Measurements from ENCODE around the gene POU2F3.

The POU2F3 gene

DNA sequence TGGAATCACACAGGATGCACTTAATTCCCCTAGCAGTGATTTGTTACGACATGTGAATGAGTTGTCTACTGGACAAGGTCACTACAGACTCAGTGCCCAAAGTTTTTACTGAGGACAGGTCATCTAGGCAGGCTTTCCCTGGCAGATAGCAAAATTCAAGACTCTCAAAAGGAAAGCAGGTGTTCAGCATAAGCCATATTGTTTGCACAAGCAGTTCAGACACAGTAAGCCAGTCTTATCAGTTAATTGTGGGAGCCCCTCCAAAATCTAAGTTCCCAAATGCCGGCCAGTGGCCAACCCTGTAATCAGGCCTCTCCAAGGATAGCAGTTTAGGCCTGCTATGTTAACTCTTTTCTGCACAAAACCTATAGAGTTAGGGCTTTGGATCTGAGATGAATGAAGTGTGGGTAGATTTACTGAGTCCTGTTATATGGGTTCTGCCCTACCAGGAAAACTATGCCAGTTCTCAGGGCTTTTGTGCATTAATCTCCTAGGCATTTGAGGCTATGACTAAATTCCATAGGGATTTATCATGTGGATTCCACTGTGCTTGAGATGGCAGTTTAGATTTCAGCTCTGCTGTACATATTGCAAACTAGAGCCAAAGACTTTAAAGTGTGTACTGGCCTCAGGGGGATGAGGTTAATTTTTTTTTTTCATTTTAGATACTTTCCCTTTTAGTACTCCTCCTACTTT, 91.5 kb downstream of the POU2F3 start (continued):
- TF ChIP-seq ZNF555 (tag by site-specific recombination; conservative IDR thresholded peaks at IDR 0.05) (no peak), ZNF791 (tag by site-specific recombination; IDR thresholded peaks at IDR 0.05) (no peak), KLF7 (tag by site-specific recombination; IDR thresholded peaks at IDR 0.05; ENCODE audit: borderline replicate concordance) (no peak), ZBTB17 (tag by site-specific recombination; IDR thresholded peaks at IDR 0.05) (no peak), ZNF658 (tag by site-specific recombination; IDR thresholded peaks at IDR 0.05) (no peak), ZNF221 (tag by site-specific recombination; IDR thresholded peaks at IDR 0.05; ENCODE audit: borderline replicate concordance) (no peak), ZNF600 (tag by site-specific recombination; IDR thresholded peaks at IDR 0.05) (peak; percentile 59; the same call in 1 of the 2 replicates), ZXDB (tag by site-specific recombination; IDR thresholded peaks at IDR 0.05) (peak; percentile 40), ZNF24 (tag by site-specific recombination; IDR thresholded peaks at IDR 0.05) (no peak), ZNF121 (tag by site-specific recombination; IDR thresholded peaks at IDR 0.05) (no peak), ZNF184 (tag by site-specific recombination; IDR thresholded peaks at IDR 0.05) (no peak), HOXD13 (CRISPR knock-in tag; IDR thresholded peaks at IDR 0.05; ENCODE audit: borderline replicate concordance) (no peak), HOXA7 (CRISPR knock-in tag; IDR thresholded peaks at IDR 0.05; ENCODE audit: borderline replicate concordance) (no peak), SETDB1 (IDR thresholded peaks at IDR 0.05; ENCODE audit: insufficient read length, low read length) (no peak), ZNF23 (tag by site-specific recombination; IDR thresholded peaks at IDR 0.05; ENCODE audit: borderline replicate concordance) (no peak), ZNF654 (tag by site-specific recombination; IDR thresholded peaks at IDR 0.05; ENCODE audit: low read depth) (no peak), ZNF701 (tag by site-specific recombination; IDR thresholded peaks at IDR 0.05) (no peak), ZNF19 (tag by site-specific recombination; IDR thresholded peaks at IDR 0.05; ENCODE audit: low read depth) (no peak), EGR2 (tag by site-specific recombination; IDR thresholded peaks at IDR 0.05; ENCODE audit: low read depth) (no peak)
- TF ChIP-seq, protein P1, sequence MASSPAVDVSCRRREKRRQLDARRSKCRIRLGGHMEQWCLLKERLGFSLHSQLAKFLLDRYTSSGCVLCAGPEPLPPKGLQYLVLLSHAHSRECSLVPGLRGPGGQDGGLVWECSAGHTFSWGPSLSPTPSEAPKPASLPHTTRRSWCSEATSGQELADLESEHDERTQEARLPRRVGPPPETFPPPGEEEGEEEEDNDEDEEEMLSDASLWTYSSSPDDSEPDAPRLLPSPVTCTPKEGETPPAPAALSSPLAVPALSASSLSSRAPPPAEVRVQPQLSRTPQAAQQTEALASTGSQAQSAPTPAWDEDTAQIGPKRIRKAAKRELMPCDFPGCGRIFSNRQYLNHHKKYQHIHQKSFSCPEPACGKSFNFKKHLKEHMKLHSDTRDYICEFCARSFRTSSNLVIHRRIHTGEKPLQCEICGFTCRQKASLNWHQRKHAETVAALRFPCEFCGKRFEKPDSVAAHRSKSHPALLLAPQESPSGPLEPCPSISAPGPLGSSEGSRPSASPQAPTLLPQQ (tag by site-specific recombination; IDR thresholded peaks at IDR 0.05): no peak
- TF ChIP-seq, protein P2, sequence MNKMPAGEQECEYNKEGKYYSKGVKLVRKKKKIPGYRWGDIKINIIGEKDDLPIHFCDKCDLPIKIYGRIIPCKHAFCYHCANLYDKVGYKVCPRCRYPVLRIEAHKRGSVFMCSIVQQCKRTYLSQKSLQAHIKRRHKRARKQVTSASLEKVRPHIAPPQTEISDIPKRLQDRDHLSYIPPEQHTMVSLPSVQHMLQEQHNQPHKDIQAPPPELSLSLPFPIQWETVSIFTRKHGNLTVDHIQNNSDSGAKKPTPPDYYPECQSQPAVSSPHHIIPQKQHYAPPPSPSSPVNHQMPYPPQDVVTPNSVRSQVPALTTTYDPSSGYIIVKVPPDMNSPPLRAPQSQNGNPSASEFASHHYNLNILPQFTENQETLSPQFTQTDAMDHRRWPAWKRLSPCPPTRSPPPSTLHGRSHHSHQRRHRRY (tag by site-specific recombination; IDR thresholded peaks at IDR 0.05): no peak
- TF ChIP-seq, protein P3, sequence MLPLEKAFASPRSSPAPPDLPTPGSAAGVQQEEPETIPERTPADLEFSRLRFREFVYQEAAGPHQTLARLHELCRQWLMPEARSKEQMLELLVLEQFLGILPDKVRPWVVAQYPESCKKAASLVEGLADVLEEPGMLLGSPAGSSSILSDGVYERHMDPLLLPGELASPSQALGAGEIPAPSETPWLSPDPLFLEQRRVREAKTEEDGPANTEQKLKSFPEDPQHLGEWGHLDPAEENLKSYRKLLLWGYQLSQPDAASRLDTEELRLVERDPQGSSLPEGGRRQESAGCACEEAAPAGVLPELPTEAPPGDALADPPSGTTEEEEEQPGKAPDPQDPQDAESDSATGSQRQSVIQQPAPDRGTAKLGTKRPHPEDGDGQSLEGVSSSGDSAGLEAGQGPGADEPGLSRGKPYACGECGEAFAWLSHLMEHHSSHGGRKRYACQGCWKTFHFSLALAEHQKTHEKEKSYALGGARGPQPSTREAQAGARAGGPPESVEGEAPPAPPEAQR (tag by site-specific recombination; IDR thresholded peaks at IDR 0.05): no peak
- TF ChIP-seq, protein P4, sequence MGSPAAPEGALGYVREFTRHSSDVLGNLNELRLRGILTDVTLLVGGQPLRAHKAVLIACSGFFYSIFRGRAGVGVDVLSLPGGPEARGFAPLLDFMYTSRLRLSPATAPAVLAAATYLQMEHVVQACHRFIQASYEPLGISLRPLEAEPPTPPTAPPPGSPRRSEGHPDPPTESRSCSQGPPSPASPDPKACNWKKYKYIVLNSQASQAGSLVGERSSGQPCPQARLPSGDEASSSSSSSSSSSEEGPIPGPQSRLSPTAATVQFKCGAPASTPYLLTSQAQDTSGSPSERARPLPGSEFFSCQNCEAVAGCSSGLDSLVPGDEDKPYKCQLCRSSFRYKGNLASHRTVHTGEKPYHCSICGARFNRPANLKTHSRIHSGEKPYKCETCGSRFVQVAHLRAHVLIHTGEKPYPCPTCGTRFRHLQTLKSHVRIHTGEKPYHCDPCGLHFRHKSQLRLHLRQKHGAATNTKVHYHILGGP (tag by site-specific recombination; IDR thresholded peaks at IDR 0.05): no peak
- TF ChIP-seq, protein P5, sequence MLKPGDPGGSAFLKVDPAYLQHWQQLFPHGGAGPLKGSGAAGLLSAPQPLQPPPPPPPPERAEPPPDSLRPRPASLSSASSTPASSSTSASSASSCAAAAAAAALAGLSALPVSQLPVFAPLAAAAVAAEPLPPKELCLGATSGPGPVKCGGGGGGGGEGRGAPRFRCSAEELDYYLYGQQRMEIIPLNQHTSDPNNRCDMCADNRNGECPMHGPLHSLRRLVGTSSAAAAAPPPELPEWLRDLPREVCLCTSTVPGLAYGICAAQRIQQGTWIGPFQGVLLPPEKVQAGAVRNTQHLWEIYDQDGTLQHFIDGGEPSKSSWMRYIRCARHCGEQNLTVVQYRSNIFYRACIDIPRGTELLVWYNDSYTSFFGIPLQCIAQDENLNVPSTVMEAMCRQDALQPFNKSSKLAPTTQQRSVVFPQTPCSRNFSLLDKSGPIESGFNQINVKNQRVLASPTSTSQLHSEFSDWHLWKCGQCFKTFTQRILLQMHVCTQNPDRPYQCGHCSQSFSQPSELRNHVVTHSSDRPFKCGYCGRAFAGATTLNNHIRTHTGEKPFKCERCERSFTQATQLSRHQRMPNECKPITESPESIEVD (tag by site-specific recombination; IDR thresholded peaks at IDR 0.05): peak; percentile 83
- TF ChIP-seq, protein P6, sequence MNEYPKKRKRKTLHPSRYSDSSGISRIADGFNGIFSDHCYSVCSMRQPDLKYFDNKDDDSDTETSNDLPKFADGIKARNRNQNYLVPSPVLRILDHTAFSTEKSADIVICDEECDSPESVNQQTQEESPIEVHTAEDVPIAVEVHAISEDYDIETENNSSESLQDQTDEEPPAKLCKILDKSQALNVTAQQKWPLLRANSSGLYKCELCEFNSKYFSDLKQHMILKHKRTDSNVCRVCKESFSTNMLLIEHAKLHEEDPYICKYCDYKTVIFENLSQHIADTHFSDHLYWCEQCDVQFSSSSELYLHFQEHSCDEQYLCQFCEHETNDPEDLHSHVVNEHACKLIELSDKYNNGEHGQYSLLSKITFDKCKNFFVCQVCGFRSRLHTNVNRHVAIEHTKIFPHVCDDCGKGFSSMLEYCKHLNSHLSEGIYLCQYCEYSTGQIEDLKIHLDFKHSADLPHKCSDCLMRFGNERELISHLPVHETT (tag by site-specific recombination; IDR thresholded peaks at IDR 0.05): no peak
- TF ChIP-seq, protein P7, sequence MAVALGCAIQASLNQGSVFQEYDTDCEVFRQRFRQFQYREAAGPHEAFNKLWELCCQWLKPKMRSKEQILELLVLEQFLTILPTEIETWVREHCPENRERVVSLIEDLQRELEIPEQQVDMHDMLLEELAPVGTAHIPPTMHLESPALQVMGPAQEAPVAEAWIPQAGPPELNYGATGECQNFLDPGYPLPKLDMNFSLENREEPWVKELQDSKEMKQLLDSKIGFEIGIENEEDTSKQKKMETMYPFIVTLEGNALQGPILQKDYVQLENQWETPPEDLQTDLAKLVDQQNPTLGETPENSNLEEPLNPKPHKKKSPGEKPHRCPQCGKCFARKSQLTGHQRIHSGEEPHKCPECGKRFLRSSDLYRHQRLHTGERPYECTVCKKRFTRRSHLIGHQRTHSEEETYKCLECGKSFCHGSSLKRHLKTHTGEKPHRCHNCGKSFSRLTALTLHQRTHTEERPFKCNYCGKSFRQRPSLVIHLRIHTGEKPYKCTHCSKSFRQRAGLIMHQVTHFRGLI (tag by site-specific recombination; IDR thresholded peaks at IDR 0.05): 0 out of 2 replicates have a peak, but pooled peaks have one; percentile 38
- TF ChIP-seq, protein P8, sequence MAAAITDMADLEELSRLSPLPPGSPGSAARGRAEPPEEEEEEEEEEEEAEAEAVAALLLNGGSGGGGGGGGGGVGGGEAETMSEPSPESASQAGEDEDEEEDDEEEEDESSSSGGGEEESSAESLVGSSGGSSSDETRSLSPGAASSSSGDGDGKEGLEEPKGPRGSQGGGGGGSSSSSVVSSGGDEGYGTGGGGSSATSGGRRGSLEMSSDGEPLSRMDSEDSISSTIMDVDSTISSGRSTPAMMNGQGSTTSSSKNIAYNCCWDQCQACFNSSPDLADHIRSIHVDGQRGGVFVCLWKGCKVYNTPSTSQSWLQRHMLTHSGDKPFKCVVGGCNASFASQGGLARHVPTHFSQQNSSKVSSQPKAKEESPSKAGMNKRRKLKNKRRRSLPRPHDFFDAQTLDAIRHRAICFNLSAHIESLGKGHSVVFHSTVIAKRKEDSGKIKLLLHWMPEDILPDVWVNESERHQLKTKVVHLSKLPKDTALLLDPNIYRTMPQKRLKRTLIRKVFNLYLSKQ (tag by site-specific recombination; IDR thresholded peaks at IDR 0.05; ENCODE audit: borderline replicate concordance): no peak
